HG02571 (cell line): Measurements from ENCODE around the gene BTBD9.
"Not testable (repeated sequence)": the region's sequence is repeated elsewhere in the genome, so short reads cannot be mapped to it uniquely, and the experiment has no call there.

Experiments
- ATAC-seq: cut with Tn5 transposase; IDR thresholded peaks from one replicate; pipeline ENCODE4 v1.9.1; 2021; ENCODE audit warnings: mild to moderate bottlenecking, moderate library complexity; ENCODE audit not compliant: unreplicated experiment

Gene BTBD9

DNA sequence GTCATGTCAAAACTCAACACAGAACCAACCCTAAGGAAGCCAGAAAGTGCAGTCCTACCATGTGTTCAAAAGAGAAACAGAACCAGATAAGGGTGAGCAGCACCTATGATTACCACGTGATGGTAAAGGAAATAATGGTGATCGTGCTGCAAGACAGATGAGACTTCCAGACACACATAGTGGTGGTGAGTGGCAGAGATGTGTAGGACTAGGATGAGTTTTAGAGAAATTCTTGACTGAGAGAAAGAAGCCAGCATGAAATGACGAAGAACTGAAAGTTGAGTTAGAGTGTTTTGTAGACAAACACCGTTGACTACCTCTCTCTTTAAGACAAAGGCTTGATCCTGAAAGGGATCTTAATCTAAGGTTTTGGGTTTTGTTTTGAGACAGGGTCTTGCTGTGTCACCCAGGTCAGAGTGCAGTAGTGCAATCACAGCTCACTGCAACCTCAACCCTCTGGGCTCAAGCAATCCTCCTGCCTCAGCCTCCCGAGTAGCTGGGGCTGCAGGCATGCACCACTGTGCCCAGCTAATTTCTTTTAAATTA lies 10.6 kb upstream of the BTBD9 start:
- ATAC-seq = no peak

DNA sequence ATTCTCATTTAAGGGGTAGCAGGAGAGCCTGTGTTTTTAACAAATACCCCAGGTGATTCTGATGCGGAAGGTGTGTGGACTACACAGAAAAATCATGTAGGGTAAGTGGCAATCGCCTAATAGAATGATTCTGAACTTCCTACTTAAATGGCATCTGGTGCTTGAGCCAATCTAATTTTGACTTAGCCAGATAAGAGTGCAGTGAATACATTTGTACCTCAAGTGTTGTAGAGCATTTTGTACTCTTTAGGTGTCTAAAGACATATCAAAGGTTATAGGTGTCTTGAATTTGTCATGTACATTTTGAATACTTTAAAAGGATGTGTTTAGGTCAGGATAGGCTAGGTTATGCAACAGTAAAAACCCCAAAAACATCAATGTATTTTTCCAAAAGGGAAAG lies 10.0 kb upstream of the BTBD9 start:
- ATAC-seq = no peak

DNA sequence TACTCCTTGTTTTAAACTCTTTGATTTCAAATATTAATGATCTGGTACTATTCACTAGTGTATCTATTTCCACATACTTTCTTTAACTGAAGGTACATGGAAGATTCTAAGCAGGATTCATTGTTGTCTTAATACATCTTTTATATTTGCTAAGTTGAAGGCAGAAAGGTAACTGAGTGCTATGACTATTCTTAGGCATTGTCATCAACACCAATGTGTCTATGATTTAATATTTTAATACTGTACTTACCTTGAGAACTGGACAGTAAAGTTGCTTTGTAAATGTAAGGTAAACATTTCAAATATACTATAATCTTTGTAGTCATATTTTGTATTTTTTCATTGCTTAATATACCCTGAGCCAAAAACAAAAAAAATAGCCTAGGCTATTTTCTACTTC lies 8.9 kb upstream of the BTBD9 start:
- ATAC-seq = no peak

GRCh38 chr6:38646166-38646878 lies 6.6 kb upstream of the BTBD9 start:
- ATAC-seq = no peak

DNA sequence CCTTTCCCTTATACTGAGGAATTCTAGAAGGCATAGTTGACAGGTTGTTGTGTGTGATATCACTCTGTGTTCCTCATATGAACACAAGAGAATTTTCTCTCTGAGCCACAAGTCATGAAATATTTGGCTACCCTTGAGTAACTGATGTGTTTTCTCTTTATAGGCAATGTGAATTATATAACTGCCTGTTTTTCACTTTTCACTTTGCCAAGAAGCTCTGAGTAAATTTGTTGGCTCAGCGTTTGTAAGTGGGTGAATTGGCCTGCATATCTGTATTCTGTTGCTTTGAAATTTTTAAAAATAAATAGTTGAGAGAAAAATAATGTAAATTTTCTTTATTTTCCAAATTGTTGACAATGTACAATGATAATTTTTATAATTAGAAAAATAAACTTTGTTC lies 5.2 kb upstream of the BTBD9 start:
- ATAC-seq = no peak

- no peak for ATAC-seq
Observed at GRCh38 chr6:38640216-38640909, 634 bp upstream of the BTBD9 start.

- ATAC-seq = peak; percentile 32
Observed at GRCh38 chr6:38638941-38639497, 710 bp downstream of the BTBD9 start.

DNA sequence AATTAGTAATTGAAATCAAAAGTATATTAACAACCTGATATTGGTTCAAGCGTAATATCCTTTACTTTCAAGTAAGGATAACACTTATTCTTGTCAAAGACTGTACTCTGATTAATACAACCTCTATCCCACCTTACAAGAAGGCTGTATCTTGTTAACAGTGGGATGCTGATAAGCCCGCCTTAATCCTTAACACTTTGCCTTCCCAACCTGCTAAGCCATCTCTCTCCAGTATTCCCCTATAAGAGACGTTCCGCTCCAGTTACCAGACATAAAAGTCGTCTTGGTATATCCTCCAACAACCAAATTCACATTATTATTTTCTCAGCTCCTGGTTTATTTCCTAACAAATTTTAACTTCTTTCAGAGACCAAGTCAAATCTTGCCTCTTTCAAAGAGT lies 2.0 kb downstream of the BTBD9 start:
- no peak for ATAC-seq

DNA sequence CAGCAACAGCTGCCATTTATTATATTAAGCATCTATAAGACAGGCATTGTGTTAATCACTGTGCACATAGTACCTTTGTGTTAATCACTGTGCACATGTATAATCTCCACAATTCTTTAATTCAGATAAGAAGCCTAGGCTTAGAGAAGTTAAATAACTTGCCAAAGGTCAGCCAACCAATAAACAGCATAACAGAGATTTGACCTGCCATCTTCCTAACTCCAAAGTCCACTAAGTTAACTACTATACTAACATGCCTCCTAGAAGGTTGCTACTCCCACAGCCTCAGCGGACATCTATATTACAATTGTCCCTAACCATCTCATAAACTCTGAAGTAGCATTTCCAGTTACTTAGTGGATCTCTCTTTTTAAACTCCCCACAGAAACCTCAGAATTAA lies 3.7 kb downstream of the BTBD9 start:
- no peak for ATAC-seq

- ATAC-seq = no peak
Observed at GRCh38 chr6:38634518-38634917, 5.2 kb downstream of the BTBD9 start.

- ATAC-seq = no peak
Observed at GRCh38 chr6:38632490-38632889, 7.2 kb downstream of the BTBD9 start.

DNA sequence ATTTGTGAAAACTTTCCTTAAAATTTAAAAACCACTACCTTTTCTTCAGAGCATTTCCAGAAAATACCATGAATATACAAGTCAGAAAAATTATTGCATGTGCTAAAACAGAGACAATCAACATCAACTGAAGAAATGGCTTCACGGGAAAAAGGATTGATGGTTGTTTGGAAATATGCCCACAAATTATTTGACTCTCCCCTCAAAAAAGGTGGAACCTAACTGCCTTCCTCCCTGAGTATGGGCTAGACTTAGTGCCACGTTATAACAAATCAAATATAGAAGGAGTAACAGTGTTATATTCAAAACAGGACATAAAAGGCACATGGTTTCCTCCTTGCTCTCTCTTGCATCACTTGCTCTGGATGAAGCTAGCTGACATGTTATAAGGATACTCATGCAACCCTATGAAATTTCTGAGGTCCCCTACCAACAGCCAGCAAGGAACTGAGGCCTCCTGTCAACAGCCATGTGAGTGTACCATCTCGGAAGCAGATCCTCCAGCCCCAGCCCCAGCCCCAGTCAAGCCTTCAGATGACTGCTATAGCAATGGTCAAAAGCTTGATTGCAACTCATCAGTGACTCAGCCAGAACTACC lies 8.4 kb downstream of the BTBD9 start:
- ATAC-seq = no peak

DNA sequence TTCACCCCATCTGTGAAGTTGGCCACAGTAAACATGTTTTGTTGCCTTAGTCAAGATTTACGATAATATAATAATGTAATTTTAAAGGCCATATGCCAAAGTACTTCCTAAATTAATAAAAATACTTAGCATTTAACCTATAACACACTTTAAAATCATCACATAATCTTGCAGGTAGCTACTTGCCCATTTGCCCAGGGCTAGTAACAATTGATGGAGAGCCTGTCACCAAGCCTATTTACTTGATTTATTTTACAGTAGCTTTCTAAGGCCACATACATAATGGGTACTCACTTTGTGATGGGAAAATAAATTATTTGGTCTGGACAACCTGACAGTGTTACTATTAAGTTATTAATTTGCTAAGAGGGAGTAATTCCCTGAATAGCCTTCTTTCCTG lies 14.5 kb downstream of the BTBD9 start:
- no peak for ATAC-seq

DNA sequence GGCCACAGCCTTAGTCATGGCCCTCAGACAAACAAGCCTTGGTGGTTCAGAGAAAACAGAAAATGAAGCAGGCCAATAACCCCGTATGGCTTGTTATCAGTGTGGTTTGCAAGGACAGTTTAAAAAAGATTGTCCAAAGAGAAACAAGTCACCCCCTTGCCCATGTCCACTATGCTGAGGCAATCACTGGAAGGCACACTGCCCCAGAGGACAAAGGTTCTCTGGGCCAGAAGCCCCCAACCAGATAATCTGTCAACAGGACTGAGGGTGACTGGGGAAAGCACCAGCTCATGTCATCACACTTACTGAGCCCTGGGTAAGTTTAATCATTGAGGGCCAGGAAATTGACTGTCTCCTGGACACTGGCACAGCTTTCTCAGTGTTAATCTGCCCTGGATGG lies 20.4 kb downstream of the BTBD9 start:
- not testable (repeated sequence) for ATAC-seq

GRCh38 chr6:38618301-38618700 lies 21.4 kb downstream of the BTBD9 start:
- ATAC-seq = not testable (repeated sequence)

DNA sequence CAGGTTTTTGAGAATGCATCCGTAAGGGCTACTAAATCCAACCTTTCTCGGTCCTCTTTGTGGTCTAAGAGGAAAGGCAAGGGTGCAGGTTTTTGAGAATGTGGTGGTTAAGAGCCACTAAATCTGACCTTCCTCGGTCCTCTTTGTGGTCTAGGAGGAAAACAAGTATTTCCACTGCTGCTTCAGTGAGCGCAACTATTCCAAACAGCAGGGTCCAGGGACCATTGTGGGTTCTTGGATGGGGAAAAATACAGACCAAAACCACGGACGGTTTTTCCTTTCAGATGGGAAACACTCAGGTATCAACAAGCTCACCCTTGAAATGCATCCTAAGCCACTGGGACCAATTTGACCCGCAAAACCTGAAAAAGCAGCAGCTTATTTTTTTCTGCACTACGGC lies 21.9 kb downstream of the BTBD9 start:
- ATAC-seq = no peak

- no peak for ATAC-seq
Observed at GRCh38 chr6:38612143-38612965, 27.4 kb downstream of the BTBD9 start.

DNA sequence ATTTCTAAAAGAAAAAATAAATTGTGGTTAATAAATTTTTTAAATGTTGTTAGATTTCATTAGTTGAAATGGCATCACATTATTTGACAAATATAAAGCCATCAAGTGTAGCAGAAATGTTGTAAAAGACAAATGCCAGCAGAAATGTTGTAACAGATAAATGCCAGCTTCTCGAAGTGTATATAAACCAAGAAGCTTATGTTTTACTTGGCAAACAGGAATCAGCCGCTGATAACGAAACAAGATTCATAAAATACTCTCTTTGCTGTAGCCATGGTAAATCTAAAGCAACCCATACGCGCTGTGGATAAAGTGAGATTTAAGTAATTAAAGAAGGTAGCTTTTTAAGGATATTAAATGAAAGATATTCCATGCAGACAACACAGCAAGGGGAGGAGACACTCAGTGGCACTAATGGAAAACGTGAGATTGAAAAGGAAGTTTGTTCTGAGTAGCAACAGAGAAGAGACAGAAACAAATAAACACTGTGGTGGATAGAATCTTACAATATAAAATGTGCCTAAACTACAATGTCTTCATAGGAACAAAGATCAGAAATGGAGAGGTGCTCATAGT lies 29.6 kb downstream of the BTBD9 start:
- ATAC-seq = no peak

DNA sequence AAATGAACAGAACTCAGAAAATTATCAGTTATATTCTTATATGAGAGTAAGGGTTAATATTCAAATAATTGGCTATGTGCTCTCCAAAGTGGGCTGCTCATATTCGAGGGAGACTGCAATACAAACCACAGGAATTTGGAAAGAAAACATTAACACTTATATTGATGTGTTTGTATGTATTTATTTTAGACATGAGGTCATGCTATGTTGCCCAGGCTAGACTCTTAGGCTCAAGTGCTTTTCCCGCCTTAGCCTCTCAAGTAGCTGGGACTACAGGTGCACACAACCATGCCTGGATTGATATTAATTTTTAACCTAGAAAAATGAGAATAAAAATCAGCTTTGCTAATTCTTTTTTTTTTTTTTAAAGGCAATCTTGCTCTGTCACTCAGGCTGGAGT lies 35.0 kb downstream of the BTBD9 start:
- no peak for ATAC-seq

GRCh38 chr6:38603966-38604365 lies 35.8 kb downstream of the BTBD9 start:
- ATAC-seq = no peak
